Daoy (cell line): ENCODE results near the gene OR2F1. TPM values are rescaled to one million over a fixed set of nuclear protein-coding genes. Genes with fewer than 3 reads are reported as not detected.

ENCODE experiments used
- DNase-seq: peaks from one replicate; pipeline ENCODE4 v3.0.0-alpha.2; 2015; ENCODE audit warnings: low read depth
- total RNA-seq: library from RNA; depleted of rRNA; stranded (reverse); fragments of >200 nt; shearing (Covaris generic); gene quantifications from 2 replicates; pipeline ENCODE4 v1.2.3, GENCODE V29; 2014

OR2F1 gene
- total RNA-seq, 1 experiment from 2014 or later, result not detected

- no peak for DNase-seq
Observed at GRCh38 chr7:143953421-143953820, 1.2 kb upstream of the OR2F1 start.

- no peak for DNase-seq
Observed at GRCh38 chr7:143954135-143954534, 509 bp upstream of the OR2F1 start.

GRCh38 chr7:143958781-143959180 lies 4.1 kb downstream of the OR2F1 start:
- DNase-seq, result no peak

- no peak for DNase-seq
Observed at GRCh38 chr7:143960813-143961610, 6.4 kb downstream of the OR2F1 start.

GRCh38 chr7:143965280-143965679 lies 10.6 kb downstream of the OR2F1 start:
- no peak for DNase-seq

GRCh38 chr7:143967398-143967797 lies 12.8 kb downstream of the OR2F1 start:
- no peak for DNase-seq

- DNase-seq, result no peak
Observed at GRCh38 chr7:143973870-143974416, 19.3 kb downstream of the OR2F1 start.

- no peak for DNase-seq
Observed at GRCh38 chr7:143974459-143974858, 19.8 kb downstream of the OR2F1 start.

GRCh38 chr7:143975617-143976016 lies 21.0 kb downstream of the OR2F1 start:
- no peak for DNase-seq

GRCh38 chr7:143978585-143978984 lies 23.9 kb downstream of the OR2F1 start:
- no peak for DNase-seq

- DNase-seq, result peak; percentile 62
Observed at GRCh38 chr7:143979359-143979758, 24.7 kb downstream of the OR2F1 start.

GRCh38 chr7:143979998-143980397 lies 25.4 kb downstream of the OR2F1 start:
- DNase-seq, result peak; percentile 48

- no peak for DNase-seq
Observed at GRCh38 chr7:143980746-143981510, 26.3 kb downstream of the OR2F1 start.

GRCh38 chr7:143983960-143984359 lies 29.3 kb downstream of the OR2F1 start:
- no peak for DNase-seq

GRCh38 chr7:143987513-143987912 lies 32.9 kb downstream of the OR2F1 start:
- no peak for DNase-seq

GRCh38 chr7:143988976-143989745 lies 34.5 kb downstream of the OR2F1 start:
- no peak for DNase-seq

- no peak for DNase-seq
Observed at GRCh38 chr7:143992670-143993069, 38.0 kb downstream of the OR2F1 start.

GRCh38 chr7:143993924-143994323 lies 39.3 kb downstream of the OR2F1 start:
- DNase-seq, result no peak

- DNase-seq, result no peak
Observed at GRCh38 chr7:144000020-144000419, 45.4 kb downstream of the OR2F1 start, which contains the start of gene OR6B1. TSS of gene OR6B1 (plus strand) at chr7:144000320. CDS start at chr7:144003997, 3,677 bp downstream.

- DNase-seq, result no peak
Observed at GRCh38 chr7:144001543-144001942, 46.9 kb downstream of the OR2F1 start.

GRCh38 chr7:144004703-144005102 lies 50.1 kb downstream of the OR2F1 start:
- DNase-seq, result no peak
